Vagina (tissue), 2 donors: Measurements from ENCODE around the gene VLDLR. TPM values are rescaled to one million over a fixed set of nuclear protein-coding genes. Genes with fewer than 3 reads are reported as not detected.

Source experiments
- DNase-seq, 2 donors: peaks; one replicate each; pipeline ENCODE4 v3.0.0-alpha.2; 2017; ENCODE audit errors: extremely low spot score in 2 of 2
- H3K27ac ChIP-seq: fragments of 200-600 bp; sonication (generic); one replicate; pipeline ENCODE4 v1.5.1; 2019
- H3K27me3 ChIP-seq: fragments of 200-600 bp; sonication (generic); one replicate; pipeline ENCODE4 v1.5.1; 2019
- H3K36me3 ChIP-seq, 2 donors: fragments of 200-600 bp; sonication (generic); one replicate each; pipeline ENCODE4 v1.5.1; 2017 to 2019
- H3K4me1 ChIP-seq: fragments of 200-600 bp; sonication (generic); one replicate; pipeline ENCODE4 v1.5.1; 2019
- H3K4me3 ChIP-seq, 2 donors: fragments of 200-600 bp; sonication (generic); 1 replicate in 1 of 2; 2 replicates in 1 of 2; pipeline ENCODE4 v1.5.1; 2016 to 2019
- H3K9me3 ChIP-seq: fragments of 200-600 bp; sonication (generic); one replicate; pipeline ENCODE4 v1.5.1; 2019
- POLR2A ChIP-seq, 2 donors: fragments of 450-650 bp; IDR thresholded peaks; one replicate each; pipeline ENCODE4 v1.6.1; 2017; ENCODE audit warnings: antibody characterized with exemption in 2 of 2, mild to moderate bottlenecking in 2 of 2, moderate library complexity in 2 of 2
- POLR2AphosphoS5 ChIP-seq, 2 donors: sonication (generic); formaldehyde crosslinking; IDR thresholded peaks; one replicate each; pipeline ENCODE4 v1.9.0; 2017; ENCODE audit warnings: antibody characterized with exemption in 2 of 2, mild to moderate bottlenecking in 2 of 2, low read depth in 1 of 2; ENCODE audit not compliant: insufficient read depth in 1 of 2
- intact Hi-C: fragments of 100-400 bp; cut with DNase I; formaldehyde crosslinking; loops from one replicate; pipeline ENCODE4 v1.15.1; 2023
- total RNA-seq: library from RNA; depleted of rRNA; stranded (reverse); fragments of >200 nt; gene quantifications from one replicate; pipeline ENCODE4 v1.2.3, GENCODE V29; 2016
- TF ChIP-seq, protein P1 (sequence below), 3 experiments: fragments of 450-650 bp in 2 of 3; fragments of 200-600 bp in 1 of 3; sonication (generic) in 1 of 3; IDR thresholded peaks; one replicate each; pipeline ENCODE4 v1.5.1; 2017 to 2019; ENCODE audit warnings: antibody characterized with exemption in 3 of 3, mild to moderate bottlenecking in 2 of 3, moderate library complexity in 2 of 3

VLDLR gene
- 4.7 TPM for total RNA-seq

DNA sequence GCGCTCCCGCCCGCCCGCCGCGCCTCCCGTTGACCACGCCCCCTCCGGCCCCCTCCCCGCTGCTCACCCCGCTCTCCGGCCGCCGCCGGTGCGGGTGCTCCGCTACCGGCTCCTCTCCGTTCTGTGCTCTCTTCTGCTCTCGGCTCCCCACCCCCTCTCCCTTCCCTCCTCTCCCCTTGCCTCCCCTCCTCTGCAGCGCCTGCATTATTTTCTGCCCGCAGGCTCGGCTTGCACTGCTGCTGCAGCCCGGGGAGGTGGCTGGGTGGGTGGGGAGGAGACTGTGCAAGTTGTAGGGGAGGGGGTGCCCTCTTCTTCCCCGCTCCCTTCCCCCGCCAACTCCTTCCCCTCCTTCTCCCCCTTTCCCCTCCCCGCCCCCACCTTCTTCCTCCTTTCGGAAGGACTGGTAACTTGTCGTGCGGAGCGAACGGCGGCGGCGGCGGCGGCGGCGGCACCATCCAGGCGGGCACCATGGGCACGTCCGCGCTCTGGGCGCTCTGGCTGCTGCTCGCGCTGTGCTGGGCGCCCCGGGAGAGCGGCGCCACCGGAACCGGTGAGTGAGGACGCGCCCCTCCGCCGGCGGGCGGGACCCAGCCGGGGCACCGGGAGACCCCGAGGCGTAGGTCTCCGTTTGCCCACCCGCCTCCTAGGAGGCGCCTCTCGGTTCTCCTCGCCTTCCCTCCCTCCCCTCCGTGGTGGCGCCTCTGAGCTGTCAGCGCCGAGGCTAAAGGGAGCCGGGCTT is at the start of gene VLDLR:
VLDLR (plus strand) TSS at position 66 of the 739 bp plus-strand sequence; CDS start at position 469, 403 bp downstream.
- Histone ChIP-seq H3K27me3 (no peaks in the 10 kb centered on the region), H3K27ac (peak within 1 kb of the TSS; percentile 42), H3K36me3 (no peaks in the 10 kb centered on the region), H3K4me3 (peak within 1 kb of the TSS; percentile 69 to 74), H3K4me1 (peaks cover 14% of the 10 kb centered on the region), H3K9me3 (no peaks in the 10 kb centered on the region)
- intact Hi-C loops, result no loop called here
- no peak for DNase-seq
- TF ChIP-seq POLR2A (IDR thresholded peaks at IDR 0.05), result no peak
- TF ChIP-seq, protein P1, sequence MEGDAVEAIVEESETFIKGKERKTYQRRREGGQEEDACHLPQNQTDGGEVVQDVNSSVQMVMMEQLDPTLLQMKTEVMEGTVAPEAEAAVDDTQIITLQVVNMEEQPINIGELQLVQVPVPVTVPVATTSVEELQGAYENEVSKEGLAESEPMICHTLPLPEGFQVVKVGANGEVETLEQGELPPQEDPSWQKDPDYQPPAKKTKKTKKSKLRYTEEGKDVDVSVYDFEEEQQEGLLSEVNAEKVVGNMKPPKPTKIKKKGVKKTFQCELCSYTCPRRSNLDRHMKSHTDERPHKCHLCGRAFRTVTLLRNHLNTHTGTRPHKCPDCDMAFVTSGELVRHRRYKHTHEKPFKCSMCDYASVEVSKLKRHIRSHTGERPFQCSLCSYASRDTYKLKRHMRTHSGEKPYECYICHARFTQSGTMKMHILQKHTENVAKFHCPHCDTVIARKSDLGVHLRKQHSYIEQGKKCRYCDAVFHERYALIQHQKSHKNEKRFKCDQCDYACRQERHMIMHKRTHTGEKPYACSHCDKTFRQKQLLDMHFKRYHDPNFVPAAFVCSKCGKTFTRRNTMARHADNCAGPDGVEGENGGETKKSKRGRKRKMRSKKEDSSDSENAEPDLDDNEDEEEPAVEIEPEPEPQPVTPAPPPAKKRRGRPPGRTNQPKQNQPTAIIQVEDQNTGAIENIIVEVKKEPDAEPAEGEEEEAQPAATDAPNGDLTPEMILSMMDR (IDR thresholded peaks at IDR 0.05), result no peak
- TF ChIP-seq POLR2AphosphoS5 (IDR thresholded peaks at IDR 0.05; ENCODE audit: insufficient read depth in 1 of 2, low read depth in 1 of 2), result peak in 1 of 2 donors; percentile 15

DNA sequence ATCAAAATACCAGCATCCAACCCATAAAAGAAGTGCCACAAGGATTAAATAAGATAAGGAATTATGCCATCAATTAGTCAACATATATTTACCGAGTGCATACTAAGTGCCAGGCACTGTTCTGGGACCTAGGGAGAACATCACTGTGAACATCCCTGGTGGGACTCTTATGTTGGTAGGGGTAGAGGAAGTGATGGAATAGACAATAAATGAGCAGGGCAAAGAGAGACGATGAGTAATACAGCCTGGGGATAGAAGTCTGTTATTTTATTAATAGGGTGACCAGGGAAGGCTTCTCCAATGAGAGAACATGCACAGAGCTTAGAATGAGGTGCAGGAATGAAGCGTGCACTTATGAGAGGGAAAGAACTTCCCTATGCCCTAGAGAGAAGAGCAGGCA is 47.4 kb upstream of the VLDLR start:
- Histone ChIP-seq H3K4me1 (peaks cover 10% of the 10 kb centered on the region), H3K27me3 (no peaks in the 10 kb centered on the region), H3K4me3 (no peak overlapping the region), H3K9me3 (no peaks in the 10 kb centered on the region), H3K27ac (no peak overlapping the region), H3K36me3 (no peaks in the 10 kb centered on the region)
- TF ChIP-seq, protein P1 (IDR thresholded peaks at IDR 0.05), result no peak
- TF ChIP-seq POLR2AphosphoS5 (IDR thresholded peaks at IDR 0.05; ENCODE audit: insufficient read depth in 1 of 2, low read depth in 1 of 2) (no peak), POLR2A (IDR thresholded peaks at IDR 0.05) (no peak)
- intact Hi-C loops, result no loop called here
- no peak for DNase-seq

DNA sequence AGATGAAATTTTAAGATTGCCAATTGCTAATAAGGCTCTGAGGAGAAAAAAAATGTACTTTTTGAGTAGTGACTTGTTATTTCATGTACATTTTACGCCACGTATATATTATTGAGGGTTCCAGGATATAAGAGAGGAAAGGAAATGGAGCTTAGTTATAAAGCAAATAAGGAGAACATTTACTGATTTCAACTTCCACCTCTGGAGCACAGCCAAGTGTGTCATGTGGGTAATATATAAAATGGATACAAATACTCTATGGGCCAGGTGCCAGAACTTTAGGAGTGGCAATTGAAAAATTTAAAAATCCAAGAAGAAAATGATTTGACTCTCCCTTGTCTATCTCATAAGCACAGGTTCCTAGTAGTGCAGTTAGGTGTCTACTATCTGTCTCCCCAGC is 45.0 kb upstream of the VLDLR start:
- no peak for DNase-seq
- Histone ChIP-seq H3K36me3 (no peaks in the 10 kb centered on the region), H3K4me3 (no peak overlapping the region), H3K27ac (no peak overlapping the region), H3K9me3 (no peaks in the 10 kb centered on the region), H3K27me3 (no peaks in the 10 kb centered on the region), H3K4me1 (no peaks in the 10 kb centered on the region)
- TF ChIP-seq POLR2AphosphoS5 (IDR thresholded peaks at IDR 0.05; ENCODE audit: insufficient read depth in 1 of 2, low read depth in 1 of 2) (no peak), POLR2A (IDR thresholded peaks at IDR 0.05) (no peak)
- TF ChIP-seq, protein P1 (IDR thresholded peaks at IDR 0.05), result no peak
- intact Hi-C loops, result no loop called here

DNA sequence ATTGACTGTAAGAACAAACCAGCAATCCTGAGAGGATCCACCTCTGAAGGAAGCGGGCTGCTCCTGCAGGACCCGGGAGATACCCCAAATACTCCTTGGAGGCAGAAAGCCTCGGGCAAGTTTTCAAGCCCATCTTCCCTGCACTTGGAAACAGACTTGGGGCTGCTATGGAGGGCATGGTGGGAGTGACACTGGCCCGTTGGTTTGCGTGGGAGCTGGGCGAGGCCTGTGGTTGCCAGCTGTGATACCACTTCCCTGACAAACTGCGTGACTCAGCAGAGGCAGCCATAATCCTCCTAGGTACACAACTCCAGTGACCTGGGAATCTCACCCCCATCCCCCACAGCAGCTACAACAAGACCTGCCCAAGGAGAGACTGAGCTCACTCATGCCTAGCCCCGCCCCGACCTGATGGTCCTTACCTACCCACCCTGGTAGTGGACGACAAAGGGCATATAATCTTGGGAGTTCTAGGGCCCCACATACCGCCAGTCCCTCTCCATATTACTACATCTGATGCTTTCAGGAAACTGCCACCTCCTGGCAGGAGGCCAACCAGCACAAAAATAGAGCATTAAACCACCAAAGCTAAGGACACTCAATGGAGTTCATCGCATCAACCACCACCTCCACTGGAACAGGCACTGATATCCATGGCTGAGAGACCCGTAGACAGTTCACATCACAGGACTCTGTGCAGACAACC is 38.1 kb upstream of the VLDLR start:
- H3K36me3 ChIP-seq, result no peaks in the 10 kb centered on the region
- no peaks in the 10 kb centered on the region for H3K27me3 ChIP-seq
- no peak overlapping the region for H3K27ac ChIP-seq
- intact Hi-C loops, result no loop called here
- H3K4me3 ChIP-seq, result no peak overlapping the region
- DNase-seq, result no peak
- TF ChIP-seq, protein P1 (IDR thresholded peaks at IDR 0.05), result no peak
- TF ChIP-seq POLR2A (IDR thresholded peaks at IDR 0.05) (no peak), POLR2AphosphoS5 (IDR thresholded peaks at IDR 0.05; ENCODE audit: insufficient read depth in 1 of 2, low read depth in 1 of 2) (no peak)
- H3K9me3 ChIP-seq, result no peaks in the 10 kb centered on the region
- no peaks in the 10 kb centered on the region for H3K4me1 ChIP-seq

DNA sequence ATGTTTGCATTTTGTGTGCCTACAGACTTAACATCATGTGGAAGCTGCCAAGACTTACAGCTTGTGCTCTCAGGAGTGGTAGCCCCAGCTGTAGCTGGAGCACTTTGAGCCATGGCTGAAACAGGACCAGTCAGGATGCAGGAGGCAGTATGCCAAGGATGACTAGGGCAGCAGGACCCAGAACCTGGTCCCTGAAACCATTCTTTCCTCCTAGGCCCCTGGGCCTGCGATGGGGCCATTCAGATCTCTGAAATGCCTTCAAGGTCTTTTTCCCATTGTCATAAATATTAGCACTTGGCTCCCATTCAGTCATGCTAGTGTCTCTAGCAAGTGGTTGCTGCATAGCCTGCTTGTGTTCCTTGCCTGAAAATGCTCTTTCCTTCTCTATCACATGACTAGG is 29.6 kb upstream of the VLDLR start:
- no peaks in the 10 kb centered on the region for H3K36me3 ChIP-seq
- no peaks in the 10 kb centered on the region for H3K4me1 ChIP-seq
- H3K27ac ChIP-seq, result no peak overlapping the region
- intact Hi-C loops, result no loop called here
- TF ChIP-seq, protein P1 (IDR thresholded peaks at IDR 0.05), result no peak
- TF ChIP-seq POLR2AphosphoS5 (IDR thresholded peaks at IDR 0.05; ENCODE audit: insufficient read depth in 1 of 2, low read depth in 1 of 2) (no peak), POLR2A (IDR thresholded peaks at IDR 0.05) (no peak)
- H3K27me3 ChIP-seq, result no peaks in the 10 kb centered on the region
- DNase-seq, result no peak
- H3K9me3 ChIP-seq, result no peaks in the 10 kb centered on the region
- H3K4me3 ChIP-seq, result no peak overlapping the region
